Testis (tissue), 3 donors: Measurements from ENCODE around the gene RGS7. TPM values are rescaled to one million over a fixed set of nuclear protein-coding genes. Genes with fewer than 3 reads are reported as not detected.
A peak's percentile ranks its signal among the peaks of the same experiment; 100 is the strongest.

ENCODE experiments used
- DNase-seq: peaks from one replicate; pipeline ENCODE4 v3.0.0-alpha.2; 2019
- H3K27ac ChIP-seq, 2 donors: fragments of 200-600 bp; sonication (generic); one replicate each; pipeline ENCODE4 v1.5.1; 2019
- H3K27me3 ChIP-seq: fragments of 200-600 bp; sonication (generic); one replicate; pipeline ENCODE4 v1.5.1; 2019
- H3K36me3 ChIP-seq: fragments of 200-600 bp; sonication (generic); one replicate; pipeline ENCODE4 v1.5.1; 2017; ENCODE audit warnings: low read depth; ENCODE audit errors: missing control alignments
- H3K4me1 ChIP-seq: fragments of 200-600 bp; sonication (generic); one replicate; pipeline ENCODE4 v1.5.1; 2019
- H3K4me3 ChIP-seq, 2 donors: fragments of 200-600 bp; sonication (generic); one replicate each; pipeline ENCODE4 v1.5.1; 2017 to 2019
- H3K9me3 ChIP-seq: fragments of 200-600 bp; sonication (generic); one replicate; pipeline ENCODE4 v1.5.1; 2017
- POLR2A ChIP-seq: fragments of 450-650 bp; IDR thresholded peaks from one replicate; pipeline ENCODE4 v1.6.1; 2017; ENCODE audit warnings: antibody characterized with exemption, mild to moderate bottlenecking, moderate library complexity
- WGBS, 2 donors: methylation state at CpG; one replicate each; pipeline ENCODE4 v1.1.5; 2018; 5-methylcytosine and 5-hydroxymethylcytosine counted together
- intact Hi-C: fragments of 100-400 bp; cut with DNase I; formaldehyde crosslinking; loops from one replicate; pipeline ENCODE4 v1.15.1; 2023; ENCODE audit warnings: low total_unique reads
- polyA plus RNA-seq: library from polyadenylated mRNA; stranded (reverse); fragments of 350-450 nt; fragmentation: Illumina TruSeq; extraction: RNeasy Lipid Tissue Mini Kit (QIAGEN cat#74804); gene quantifications from one replicate; pipeline ENCODE4 v1.2.3, GENCODE V29; 2014; ENCODE audit warnings: low read depth, low replicate concordance; ENCODE audit not compliant: insufficient read depth
- total RNA-seq, 2 donors: library from RNA; depleted of rRNA; stranded (reverse); fragments of >200 nt; gene quantifications; one replicate each; pipeline ENCODE4 v1.2.3, GENCODE V29; 2016
- TF ChIP-seq, protein P1 (sequence below), 3 experiments: fragments of 450-650 bp in 2 of 3; fragments of 200-600 bp in 1 of 3; sonication (generic) in 1 of 3; IDR thresholded peaks; one replicate each; pipeline ENCODE4 v1.5.1; 2016 to 2019; ENCODE audit warnings: antibody characterized with exemption in 3 of 3, mild to moderate bottlenecking in 2 of 3, moderate library complexity in 1 of 3

The RGS7 gene
- total and polyA plus RNA-seq, 3 donors from 2014 or later, result 5.0 to 6.6 (median 5.4) TPM

DNA sequence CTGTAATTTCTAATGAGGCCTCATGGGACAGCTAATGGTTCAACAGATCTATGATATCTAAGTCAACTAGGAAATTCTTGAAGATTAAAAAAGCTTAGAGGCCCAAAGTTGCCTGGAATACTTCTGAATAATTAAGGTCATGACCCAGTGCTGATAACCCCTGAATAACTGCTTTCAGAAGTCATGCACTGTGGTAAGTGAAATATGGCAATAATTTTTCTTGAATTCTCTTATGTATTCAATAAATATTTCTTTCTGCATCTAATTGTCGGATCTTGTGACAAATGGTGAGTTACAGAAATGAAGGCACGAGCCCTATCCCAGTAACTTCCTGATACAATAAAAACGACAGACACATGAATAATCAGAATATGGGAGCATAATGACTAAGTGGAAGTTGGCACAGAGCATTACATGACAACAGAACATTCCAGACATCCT, 525.8 kb downstream of the RGS7 start:
- Histone ChIP-seq H3K4me3 (no peak overlapping the region), H3K27ac (no peak overlapping the region), H3K4me1 (no peaks in the 10 kb centered on the region), H3K36me3 (no peaks in the 10 kb centered on the region), H3K27me3 (no peaks in the 10 kb centered on the region), H3K9me3 (no peaks in the 10 kb centered on the region)
- DNase-seq, result no peak
- 39 to 43% methylated on average over 3 of the region's 3 CpGs for WGBS, 2 donors
- TF ChIP-seq, protein P1, sequence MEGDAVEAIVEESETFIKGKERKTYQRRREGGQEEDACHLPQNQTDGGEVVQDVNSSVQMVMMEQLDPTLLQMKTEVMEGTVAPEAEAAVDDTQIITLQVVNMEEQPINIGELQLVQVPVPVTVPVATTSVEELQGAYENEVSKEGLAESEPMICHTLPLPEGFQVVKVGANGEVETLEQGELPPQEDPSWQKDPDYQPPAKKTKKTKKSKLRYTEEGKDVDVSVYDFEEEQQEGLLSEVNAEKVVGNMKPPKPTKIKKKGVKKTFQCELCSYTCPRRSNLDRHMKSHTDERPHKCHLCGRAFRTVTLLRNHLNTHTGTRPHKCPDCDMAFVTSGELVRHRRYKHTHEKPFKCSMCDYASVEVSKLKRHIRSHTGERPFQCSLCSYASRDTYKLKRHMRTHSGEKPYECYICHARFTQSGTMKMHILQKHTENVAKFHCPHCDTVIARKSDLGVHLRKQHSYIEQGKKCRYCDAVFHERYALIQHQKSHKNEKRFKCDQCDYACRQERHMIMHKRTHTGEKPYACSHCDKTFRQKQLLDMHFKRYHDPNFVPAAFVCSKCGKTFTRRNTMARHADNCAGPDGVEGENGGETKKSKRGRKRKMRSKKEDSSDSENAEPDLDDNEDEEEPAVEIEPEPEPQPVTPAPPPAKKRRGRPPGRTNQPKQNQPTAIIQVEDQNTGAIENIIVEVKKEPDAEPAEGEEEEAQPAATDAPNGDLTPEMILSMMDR (IDR thresholded peaks at IDR 0.05), result no peak
- no peak for TF ChIP-seq POLR2A
- intact Hi-C loops, result no loop called here

DNA sequence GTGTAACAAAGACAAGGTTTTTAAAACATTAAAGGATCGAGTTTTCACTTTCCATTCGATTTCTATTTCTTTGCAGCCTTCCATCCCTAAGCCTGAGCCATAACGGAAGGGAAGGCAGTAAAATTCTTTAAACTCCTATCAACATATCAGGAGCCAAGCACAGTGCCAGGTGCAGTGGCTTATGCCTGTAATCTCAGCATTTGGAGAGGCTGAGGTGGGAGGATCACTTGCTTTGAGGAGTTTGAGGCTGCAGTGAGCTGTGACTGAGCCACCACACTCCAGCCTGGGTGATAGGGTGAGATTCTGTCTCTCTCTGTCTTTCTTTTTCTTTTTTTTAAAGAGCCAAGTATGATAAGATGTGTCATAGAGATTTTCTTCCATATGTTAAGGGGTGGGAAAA, 527.5 kb downstream of the RGS7 start:
- H3K4me3 ChIP-seq, result no peak overlapping the region
- H3K27me3 ChIP-seq, result no peaks in the 10 kb centered on the region
- WGBS, 2 donors, result 79 to 80% methylated on average over 3 of the region's 3 CpGs
- intact Hi-C loops, result no loop called here
- no peak for DNase-seq
- no peak overlapping the region for H3K27ac ChIP-seq
- no peaks in the 10 kb centered on the region for H3K4me1 ChIP-seq
- no peaks in the 10 kb centered on the region for H3K36me3 ChIP-seq
- no peaks in the 10 kb centered on the region for H3K9me3 ChIP-seq
- TF ChIP-seq, protein P1 (IDR thresholded peaks at IDR 0.05), result no peak
- TF ChIP-seq POLR2A, result no peak

DNA sequence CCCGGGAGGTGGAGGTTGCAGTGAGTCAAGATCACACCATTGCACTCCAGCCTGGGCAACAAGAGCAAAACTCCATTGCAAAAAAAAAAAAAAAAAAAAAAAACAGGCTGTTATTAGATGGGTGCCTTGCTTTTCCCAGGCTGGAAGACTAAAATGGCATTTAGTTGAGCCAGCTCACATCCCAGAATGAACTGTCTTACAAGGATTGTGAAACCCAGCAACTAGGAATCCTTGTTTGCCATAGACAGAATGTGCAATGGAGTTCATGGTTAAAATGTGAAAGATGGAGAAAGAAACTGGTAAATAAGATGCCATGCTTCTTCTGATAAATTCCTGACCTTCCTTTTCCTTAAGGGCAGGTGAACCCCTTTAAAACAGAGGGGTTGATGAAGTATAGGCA, 529.2 kb downstream of the RGS7 start:
- 75 to 89% methylated on average over 1 of the region's 1 CpG for WGBS, 2 donors
- no peak overlapping the region for H3K4me3 ChIP-seq
- intact Hi-C loops, result no loop called here
- no peaks in the 10 kb centered on the region for H3K36me3 ChIP-seq
- no peak for DNase-seq
- no peaks in the 10 kb centered on the region for H3K4me1 ChIP-seq
- TF ChIP-seq, protein P1 (IDR thresholded peaks at IDR 0.05), result no peak
- no peak for TF ChIP-seq POLR2A
- H3K27me3 ChIP-seq, result no peaks in the 10 kb centered on the region
- no peaks in the 10 kb centered on the region for H3K9me3 ChIP-seq
- H3K27ac ChIP-seq, result no peak overlapping the region

DNA sequence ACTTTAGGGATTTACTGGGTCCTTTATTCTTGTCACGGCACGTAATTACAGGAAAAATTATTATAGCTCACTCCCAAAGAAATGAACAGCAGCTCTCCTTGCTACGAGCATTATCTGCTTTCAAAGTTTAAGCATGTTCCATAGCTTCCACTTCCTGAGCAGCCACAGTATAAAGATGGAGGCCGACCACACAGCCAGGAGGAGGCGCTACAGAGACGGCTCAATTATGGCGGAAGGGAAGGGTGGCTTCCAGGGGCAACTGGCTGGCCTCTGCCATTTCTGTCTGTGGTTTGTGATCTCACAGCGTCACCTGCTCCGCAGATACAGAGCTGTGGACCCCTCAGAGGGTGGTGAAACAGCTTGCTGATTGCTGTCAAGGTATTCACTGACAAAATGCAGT, 532.8 kb downstream of the RGS7 start:
- no peak for DNase-seq
- 69 to 74% methylated on average over 9 of the region's 9 CpGs for WGBS, 2 donors
- intact Hi-C loops, result no loop called here
- no peak overlapping the region for H3K4me3 ChIP-seq
- no peaks in the 10 kb centered on the region for H3K4me1 ChIP-seq
- no peaks in the 10 kb centered on the region for H3K36me3 ChIP-seq
- no peak overlapping the region for H3K27ac ChIP-seq
- H3K9me3 ChIP-seq, result no peaks in the 10 kb centered on the region
- no peaks in the 10 kb centered on the region for H3K27me3 ChIP-seq
- TF ChIP-seq, protein P1 (IDR thresholded peaks at IDR 0.05), result no peak
- TF ChIP-seq POLR2A, result no peak

DNA sequence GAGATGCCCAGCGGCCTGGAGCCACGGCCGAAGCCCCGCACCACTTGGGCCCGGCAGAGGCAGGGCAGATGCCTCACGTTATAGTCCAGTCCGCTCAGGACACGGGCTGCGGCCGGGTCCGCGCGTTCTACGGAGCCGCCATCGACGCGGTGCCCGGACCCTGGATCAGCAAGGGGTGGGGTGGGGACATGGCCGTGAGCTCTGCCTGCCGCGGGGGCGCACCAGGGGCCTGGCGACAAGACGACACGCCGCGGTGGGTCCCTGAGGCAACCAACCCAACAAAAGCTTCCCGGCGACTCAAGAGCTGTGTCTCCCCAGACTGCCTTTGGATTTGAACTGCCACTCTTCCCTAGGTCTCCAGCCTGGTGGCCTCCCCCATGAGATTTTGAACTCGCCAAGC, 533.6 kb downstream of the RGS7 start:
- 55 to 81% methylated on average over 3 to 31 of the region's 31 CpGs for WGBS, 2 donors
- H3K4me3 ChIP-seq, result peak overlapping the region; percentile 24 to 29
- no peaks in the 10 kb centered on the region for H3K27me3 ChIP-seq
- no peaks in the 10 kb centered on the region for H3K4me1 ChIP-seq
- H3K36me3 ChIP-seq, result no peaks in the 10 kb centered on the region
- H3K27ac ChIP-seq, result no peak overlapping the region
- DNase-seq, result no peak
- no peak for TF ChIP-seq POLR2A
- TF ChIP-seq, protein P1 (IDR thresholded peaks at IDR 0.05), result no peak
- no peaks in the 10 kb centered on the region for H3K9me3 ChIP-seq
- intact Hi-C loops, result no loop called here
